ENCODE results near the gene FAM78A.

DNA sequence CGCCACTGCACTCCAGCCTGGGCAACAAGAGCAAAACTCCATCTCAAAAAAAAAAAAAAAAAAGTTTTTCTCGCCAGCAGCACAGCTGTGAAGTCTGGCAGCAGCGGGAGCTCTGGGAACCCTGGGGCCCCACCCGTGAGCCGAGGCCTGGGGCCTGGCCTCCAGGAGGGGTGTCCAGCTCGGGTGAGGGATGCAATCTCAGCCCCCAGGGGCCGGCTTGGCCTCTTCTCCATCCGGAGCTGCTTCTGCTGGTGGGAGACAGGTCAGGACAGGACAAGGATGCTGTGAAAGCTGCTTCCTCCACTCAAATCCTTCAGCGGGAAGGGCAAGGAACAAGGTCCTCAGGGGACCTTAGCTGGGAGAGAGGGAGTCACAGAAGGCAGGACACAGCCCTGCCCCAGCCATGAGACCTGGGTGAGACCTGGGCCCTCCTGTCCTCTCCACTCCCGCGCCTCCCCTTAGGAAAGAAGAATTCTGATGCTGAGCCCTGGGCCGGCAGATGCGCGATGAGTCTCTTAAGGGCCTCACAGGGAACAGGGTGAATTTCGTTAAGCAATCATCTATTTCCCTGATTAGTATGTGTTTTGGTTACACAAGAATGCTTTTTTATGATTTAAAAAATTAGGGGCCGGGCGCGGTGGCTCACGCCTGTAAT lies 43.8 kb upstream of the FAM78A start:
- TF ChIP-seq, protein P1, sequence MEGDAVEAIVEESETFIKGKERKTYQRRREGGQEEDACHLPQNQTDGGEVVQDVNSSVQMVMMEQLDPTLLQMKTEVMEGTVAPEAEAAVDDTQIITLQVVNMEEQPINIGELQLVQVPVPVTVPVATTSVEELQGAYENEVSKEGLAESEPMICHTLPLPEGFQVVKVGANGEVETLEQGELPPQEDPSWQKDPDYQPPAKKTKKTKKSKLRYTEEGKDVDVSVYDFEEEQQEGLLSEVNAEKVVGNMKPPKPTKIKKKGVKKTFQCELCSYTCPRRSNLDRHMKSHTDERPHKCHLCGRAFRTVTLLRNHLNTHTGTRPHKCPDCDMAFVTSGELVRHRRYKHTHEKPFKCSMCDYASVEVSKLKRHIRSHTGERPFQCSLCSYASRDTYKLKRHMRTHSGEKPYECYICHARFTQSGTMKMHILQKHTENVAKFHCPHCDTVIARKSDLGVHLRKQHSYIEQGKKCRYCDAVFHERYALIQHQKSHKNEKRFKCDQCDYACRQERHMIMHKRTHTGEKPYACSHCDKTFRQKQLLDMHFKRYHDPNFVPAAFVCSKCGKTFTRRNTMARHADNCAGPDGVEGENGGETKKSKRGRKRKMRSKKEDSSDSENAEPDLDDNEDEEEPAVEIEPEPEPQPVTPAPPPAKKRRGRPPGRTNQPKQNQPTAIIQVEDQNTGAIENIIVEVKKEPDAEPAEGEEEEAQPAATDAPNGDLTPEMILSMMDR (IDR thresholded peaks at IDR 0.05), result no peak
- no peak for TF ChIP-seq EZH2 (IDR thresholded peaks at IDR 0.05; ENCODE audit: borderline replicate concordance, insufficient read depth, low read depth, low read length, poor library complexity, severe bottlenecking)

All from B cell (primary cell).